ENCODE measurements around the gene SYNDIG1. TPM values are rescaled to one million over a fixed set of nuclear protein-coding genes. Genes with fewer than 3 reads are reported as not detected.

The SYNDIG1 gene
- polyA plus RNA-seq, 1 donor from 2014 or later, result 0.22 TPM

DNA sequence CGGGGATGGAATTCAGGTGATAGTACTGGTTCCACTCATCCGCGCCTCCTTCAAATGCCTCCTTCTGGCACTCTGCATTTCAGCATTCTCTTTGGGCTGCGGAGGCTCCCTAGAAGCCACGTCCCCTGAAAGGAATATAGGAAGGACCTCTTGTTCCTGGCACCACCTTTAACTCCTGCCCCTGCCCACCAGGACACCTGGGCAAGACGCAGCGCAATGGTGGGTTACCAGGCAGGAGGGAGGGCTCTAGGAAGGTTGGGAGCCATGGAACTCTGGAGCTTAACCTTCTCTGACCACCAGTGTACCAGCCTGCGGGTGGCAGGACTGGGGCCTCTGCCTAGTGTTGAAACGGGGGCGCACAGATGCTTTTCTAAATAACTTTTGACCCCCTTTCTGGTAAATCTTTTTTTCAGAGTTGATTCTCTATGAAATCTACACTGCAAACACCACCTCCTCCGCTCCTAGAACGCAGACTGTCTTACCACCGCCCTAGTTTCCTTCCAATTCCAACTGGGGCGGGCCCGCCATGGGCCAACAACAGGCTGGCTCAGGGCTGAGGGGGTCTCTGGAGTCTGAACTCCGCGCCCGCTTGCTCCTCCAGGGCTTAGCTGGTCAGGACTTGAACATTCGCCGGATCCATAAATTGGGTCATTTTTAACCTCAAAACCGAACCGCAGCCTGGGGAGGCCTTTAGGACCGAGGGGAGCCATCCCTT lies 871 bp upstream of the SYNDIG1 start:
- Histone ChIP-seq H3K9me3 (ENCODE audit: low read length) (no peaks in the 10 kb centered on the region), H4K20me1 (ENCODE audit: insufficient read depth) (no peaks in the 10 kb centered on the region), H3K4me3 (ENCODE audit: low read length) (peak overlapping the region; percentile 78), H2AFZ (ENCODE audit: low read depth, low read length) (no peak overlapping the region), H3K9me2 (ENCODE audit: insufficient read depth, low read length) (no peaks in the 10 kb centered on the region), H3K27ac (ENCODE audit: low read length) (no peak overlapping the region), H3K4me2 (ENCODE audit: low read length) (no peak overlapping the region), H3F3A (ENCODE audit: insufficient read depth, low read length, poor library complexity, severe bottlenecking) (no peaks in the 10 kb centered on the region), H3K79me2 (replicated peaks; ENCODE audit: insufficient read depth, low read length) (no peaks in the 10 kb centered on the region), H3K27me3 (ENCODE audit: insufficient read depth, low read depth, low read length) (peaks cover 50% of the 10 kb centered on the region), H3K9ac (ENCODE audit: low read length) (no peak overlapping the region), H3K36me3 (ENCODE audit: insufficient read depth, low read length) (no peaks in the 10 kb centered on the region)
- TF ChIP-seq RAD21 (conservative IDR thresholded peaks at IDR 0.05) (no peak), EP300 (conservative IDR thresholded peaks at IDR 0.05; ENCODE audit: poor library complexity, severe bottlenecking) (no peak), MXI1 (conservative IDR thresholded peaks at IDR 0.05; ENCODE audit: poor library complexity, severe bottlenecking) (no peak), POLR2AphosphoS5 (IDR thresholded peaks at IDR 0.05) (no peak), EZH2 (IDR thresholded peaks at IDR 0.05; ENCODE audit: borderline replicate concordance, insufficient read depth, low read length, poor library complexity, severe bottlenecking) (no peak)
- TF ChIP-seq, protein P1, sequence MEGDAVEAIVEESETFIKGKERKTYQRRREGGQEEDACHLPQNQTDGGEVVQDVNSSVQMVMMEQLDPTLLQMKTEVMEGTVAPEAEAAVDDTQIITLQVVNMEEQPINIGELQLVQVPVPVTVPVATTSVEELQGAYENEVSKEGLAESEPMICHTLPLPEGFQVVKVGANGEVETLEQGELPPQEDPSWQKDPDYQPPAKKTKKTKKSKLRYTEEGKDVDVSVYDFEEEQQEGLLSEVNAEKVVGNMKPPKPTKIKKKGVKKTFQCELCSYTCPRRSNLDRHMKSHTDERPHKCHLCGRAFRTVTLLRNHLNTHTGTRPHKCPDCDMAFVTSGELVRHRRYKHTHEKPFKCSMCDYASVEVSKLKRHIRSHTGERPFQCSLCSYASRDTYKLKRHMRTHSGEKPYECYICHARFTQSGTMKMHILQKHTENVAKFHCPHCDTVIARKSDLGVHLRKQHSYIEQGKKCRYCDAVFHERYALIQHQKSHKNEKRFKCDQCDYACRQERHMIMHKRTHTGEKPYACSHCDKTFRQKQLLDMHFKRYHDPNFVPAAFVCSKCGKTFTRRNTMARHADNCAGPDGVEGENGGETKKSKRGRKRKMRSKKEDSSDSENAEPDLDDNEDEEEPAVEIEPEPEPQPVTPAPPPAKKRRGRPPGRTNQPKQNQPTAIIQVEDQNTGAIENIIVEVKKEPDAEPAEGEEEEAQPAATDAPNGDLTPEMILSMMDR (IDR thresholded peaks at IDR 0.05; ENCODE audit: poor library complexity, severe bottlenecking), result no peak
- TF ChIP-seq, protein P2, sequence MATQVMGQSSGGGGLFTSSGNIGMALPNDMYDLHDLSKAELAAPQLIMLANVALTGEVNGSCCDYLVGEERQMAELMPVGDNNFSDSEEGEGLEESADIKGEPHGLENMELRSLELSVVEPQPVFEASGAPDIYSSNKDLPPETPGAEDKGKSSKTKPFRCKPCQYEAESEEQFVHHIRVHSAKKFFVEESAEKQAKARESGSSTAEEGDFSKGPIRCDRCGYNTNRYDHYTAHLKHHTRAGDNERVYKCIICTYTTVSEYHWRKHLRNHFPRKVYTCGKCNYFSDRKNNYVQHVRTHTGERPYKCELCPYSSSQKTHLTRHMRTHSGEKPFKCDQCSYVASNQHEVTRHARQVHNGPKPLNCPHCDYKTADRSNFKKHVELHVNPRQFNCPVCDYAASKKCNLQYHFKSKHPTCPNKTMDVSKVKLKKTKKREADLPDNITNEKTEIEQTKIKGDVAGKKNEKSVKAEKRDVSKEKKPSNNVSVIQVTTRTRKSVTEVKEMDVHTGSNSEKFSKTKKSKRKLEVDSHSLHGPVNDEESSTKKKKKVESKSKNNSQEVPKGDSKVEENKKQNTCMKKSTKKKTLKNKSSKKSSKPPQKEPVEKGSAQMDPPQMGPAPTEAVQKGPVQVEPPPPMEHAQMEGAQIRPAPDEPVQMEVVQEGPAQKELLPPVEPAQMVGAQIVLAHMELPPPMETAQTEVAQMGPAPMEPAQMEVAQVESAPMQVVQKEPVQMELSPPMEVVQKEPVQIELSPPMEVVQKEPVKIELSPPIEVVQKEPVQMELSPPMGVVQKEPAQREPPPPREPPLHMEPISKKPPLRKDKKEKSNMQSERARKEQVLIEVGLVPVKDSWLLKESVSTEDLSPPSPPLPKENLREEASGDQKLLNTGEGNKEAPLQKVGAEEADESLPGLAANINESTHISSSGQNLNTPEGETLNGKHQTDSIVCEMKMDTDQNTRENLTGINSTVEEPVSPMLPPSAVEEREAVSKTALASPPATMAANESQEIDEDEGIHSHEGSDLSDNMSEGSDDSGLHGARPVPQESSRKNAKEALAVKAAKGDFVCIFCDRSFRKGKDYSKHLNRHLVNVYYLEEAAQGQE (IDR thresholded peaks at IDR 0.05; ENCODE audit: borderline replicate concordance), result no peak

DNA sequence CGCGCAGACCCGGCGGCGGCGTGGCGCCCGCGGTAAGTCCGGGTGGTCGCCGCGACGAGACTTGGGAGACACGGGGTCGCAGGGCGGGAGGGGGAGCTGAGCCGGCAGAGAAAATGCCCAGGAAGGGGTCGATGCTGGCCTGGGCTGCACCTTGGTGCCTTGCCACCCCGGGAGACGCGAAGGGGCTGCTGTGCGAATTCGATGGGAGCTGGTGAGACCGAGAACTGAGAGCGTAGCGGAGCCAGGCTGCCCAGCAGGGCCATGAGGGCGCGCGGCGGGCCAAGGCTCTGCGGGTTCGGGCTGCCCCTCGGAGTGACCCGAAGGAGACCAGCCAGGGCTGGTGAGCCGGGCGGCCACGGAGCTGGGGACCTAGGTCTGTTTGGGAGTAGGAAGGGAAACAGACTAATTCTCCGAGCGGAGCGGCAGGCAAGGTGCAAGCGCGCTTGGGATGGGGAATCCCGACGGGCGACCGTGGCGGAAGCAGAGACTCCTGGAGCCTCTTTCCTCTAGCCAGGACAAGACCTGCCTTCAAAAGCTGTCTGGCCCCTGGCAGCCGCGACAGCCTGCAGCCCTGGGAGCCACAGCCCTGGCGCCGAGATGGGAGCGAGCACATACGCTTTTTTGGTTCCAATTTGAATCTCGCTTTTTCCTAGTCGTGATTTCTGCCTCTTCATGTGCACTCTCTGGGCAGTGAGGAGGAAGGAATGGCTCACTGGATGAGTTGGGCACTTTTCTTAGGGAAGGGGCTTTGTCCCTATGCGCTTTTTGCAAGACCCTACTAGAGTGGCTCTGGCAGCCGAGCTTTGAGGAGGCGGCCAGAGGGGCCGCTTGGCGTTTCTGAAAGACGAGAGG lies 691 bp downstream of the SYNDIG1 start:
- Histone ChIP-seq H3K9ac (ENCODE audit: low read length) (peak overlapping the region; percentile 38), H3K9me2 (ENCODE audit: insufficient read depth, low read length) (no peaks in the 10 kb centered on the region), H4K20me1 (ENCODE audit: insufficient read depth) (no peaks in the 10 kb centered on the region), H3K79me2 (replicated peaks; ENCODE audit: insufficient read depth, low read length) (no peaks in the 10 kb centered on the region), H3F3A (ENCODE audit: insufficient read depth, low read length, poor library complexity, severe bottlenecking) (no peaks in the 10 kb centered on the region), H3K9me3 (ENCODE audit: low read length) (no peaks in the 10 kb centered on the region), H3K36me3 (ENCODE audit: insufficient read depth, low read length) (no peaks in the 10 kb centered on the region), H2AFZ (ENCODE audit: low read depth, low read length) (no peak overlapping the region), H3K27me3 (ENCODE audit: insufficient read depth, low read depth, low read length) (peaks cover 50% of the 10 kb centered on the region), H3K4me2 (ENCODE audit: low read length) (peak overlapping the region; percentile 84), H3K27ac (ENCODE audit: low read length) (no peak overlapping the region), H3K4me3 (ENCODE audit: low read length) (peak overlapping the region; percentile 78)
- TF ChIP-seq, protein P1 (IDR thresholded peaks at IDR 0.05; ENCODE audit: poor library complexity, severe bottlenecking), result no peak
- peak; percentile 37 for TF ChIP-seq MXI1 (conservative IDR thresholded peaks at IDR 0.05; ENCODE audit: poor library complexity, severe bottlenecking)
- TF ChIP-seq EZH2 (IDR thresholded peaks at IDR 0.05; ENCODE audit: borderline replicate concordance, insufficient read depth, low read length, poor library complexity, severe bottlenecking), result peak; percentile 23
